GM21381 (cell line): ENCODE results near the gene MYD88.
"Not testable (repeated sequence)": the region's sequence is repeated elsewhere in the genome, so short reads cannot be mapped to it uniquely, and the experiment has no call there.

Experiments
- ATAC-seq: cut with Tn5 transposase; IDR thresholded peaks from one replicate; pipeline ENCODE4 v1.9.1; 2021; ENCODE audit warnings: mild to moderate bottlenecking, moderate library complexity; ENCODE audit not compliant: unreplicated experiment

Gene MYD88

DNA sequence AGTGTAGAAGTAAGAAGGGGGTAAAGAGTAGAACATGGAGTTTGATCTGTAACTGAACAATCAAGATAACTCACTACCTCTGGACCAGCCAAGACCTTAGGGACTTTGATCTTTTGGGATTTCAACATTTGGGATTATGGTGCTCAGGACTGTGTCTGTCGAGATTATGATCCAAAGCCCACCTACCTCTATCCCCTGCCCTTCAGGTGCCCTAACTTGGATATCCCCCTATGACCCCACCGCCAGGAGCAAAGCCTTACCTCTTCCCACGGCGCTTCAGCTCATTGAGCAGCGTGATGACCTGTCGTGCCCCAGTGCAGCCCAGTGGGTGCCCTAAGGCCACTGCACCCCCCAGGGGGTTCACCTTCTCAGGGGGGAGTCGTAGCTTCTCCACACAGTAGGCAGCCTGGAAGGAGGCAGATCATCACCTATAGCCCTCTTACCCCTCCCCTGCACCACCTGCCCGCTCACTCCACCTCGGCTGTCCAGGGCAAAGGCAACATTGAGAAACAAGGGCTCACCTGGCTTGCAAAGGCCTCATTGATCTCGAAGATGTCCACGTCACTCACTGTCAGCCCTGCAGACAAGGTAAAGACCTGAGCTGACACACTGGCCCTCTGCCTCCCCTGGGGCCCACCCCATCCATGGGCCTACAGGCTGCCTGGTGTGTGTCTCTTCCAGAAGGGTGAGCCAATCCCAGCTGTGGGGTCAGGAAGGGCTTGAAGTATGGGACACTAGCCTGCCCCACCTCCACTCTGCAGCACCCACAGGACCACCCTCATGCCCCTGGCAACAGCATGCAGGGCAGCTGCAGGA lies 12.9 kb upstream of the MYD88 start:
- no peak for ATAC-seq

DNA sequence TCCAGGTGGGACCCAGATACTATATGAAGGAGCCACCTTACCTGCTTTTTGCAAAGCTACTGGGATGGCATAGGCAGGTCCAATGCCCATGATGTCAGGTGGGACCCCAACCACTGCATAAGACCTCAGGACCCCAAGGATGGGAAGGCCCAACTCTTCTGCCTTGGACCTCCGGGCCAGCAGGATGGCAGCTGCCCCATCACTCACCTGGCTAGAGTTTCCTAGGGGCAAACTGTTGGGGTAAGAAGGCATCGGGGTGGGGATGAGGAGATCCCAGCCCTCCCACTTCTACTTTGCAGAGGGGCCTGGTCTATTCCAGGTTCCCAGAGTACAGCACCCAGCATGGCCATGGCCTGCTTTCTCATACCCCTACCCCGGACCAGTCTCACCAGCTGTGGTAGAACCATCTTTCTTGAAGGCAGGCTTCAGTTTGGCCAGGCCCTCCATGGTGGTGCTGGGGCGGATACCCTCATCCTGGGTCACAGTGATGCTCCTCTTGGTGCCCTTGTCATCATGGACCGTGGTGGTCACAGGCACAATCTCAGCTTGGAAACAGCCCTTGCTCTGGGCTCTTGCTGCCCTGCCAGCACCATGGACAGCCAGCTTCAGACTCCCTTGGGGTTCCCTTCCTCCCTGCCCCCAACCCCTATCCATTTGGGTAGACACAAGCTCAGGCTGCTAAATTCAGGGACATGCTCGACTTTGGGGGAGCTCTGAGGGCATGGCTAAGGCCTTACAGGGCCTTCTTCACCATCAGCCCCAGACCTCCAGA lies 12.2 kb upstream of the MYD88 start:
- no peak for ATAC-seq

- no peak for ATAC-seq
Measured at GRCh38 chr3:38127611-38128302, 10.7 kb upstream of the MYD88 start.

- no peak for ATAC-seq
Measured at GRCh38 chr3:38128303-38128655, 10.2 kb upstream of the MYD88 start.

GRCh38 chr3:38129058-38129457 lies 9.4 kb upstream of the MYD88 start:
- no peak for ATAC-seq

DNA sequence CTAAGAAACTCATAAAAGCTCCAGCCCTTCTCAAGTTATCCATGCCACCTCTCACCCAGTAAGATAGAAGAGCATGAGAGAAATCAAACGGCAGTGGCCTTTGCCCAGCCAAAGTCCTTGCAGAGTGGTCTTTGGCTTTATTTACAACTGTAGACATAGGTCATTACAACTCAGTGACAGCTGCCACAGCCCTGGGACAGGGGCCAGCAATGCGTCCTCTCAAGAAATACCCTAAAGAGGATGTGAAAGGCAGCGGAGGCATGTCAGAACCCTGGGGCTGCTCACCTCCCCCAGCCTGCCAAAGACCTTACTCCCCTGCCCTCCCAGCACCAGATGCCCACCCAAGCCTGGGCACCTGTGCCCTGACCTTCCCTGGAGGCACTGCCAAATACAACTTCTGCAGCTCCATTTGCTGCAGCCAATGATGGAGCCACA lies 7.8 kb upstream of the MYD88 start:
- no peak for ATAC-seq

- no peak for ATAC-seq
Measured at GRCh38 chr3:38131621-38132369, 6.7 kb upstream of the MYD88 start.

- no peak for ATAC-seq
Measured at GRCh38 chr3:38133209-38133556, 5.3 kb upstream of the MYD88 start.

- no peak for ATAC-seq
Measured at GRCh38 chr3:38133557-38134405, 4.7 kb upstream of the MYD88 start.

DNA sequence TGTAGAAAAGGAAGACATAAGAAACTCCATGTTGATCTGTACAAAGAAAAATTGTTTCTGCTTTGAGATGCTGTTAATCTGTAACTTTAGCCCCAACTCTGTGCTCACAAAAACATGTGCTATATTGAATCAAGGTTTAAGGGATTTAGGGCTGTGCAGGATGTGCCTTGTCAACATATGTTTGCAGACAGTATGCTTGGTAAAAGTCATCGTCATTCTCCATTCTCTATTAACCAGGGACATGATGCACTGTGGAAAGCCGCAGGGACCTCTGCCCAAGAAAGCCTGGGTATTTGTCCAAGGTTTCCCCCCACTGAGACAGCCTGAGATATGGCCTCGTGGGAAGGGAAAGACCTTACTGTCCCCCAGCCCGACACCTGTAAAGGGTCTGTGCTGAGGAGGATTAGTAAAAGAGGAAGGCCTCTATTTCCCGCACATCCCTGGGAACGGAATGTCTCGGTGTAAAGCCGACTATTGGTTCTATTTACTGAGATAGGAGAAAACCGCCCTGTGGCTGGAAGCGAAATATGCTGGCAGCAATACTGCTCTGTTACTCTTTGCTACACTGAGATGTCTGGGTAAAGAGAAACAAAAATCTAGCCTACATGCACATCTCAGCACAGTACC lies 3.8 kb upstream of the MYD88 start:
- not testable (repeated sequence) for ATAC-seq

GRCh38 chr3:38135621-38136277 lies 2.7 kb upstream of the MYD88 start:
- ATAC-seq, result not testable (repeated sequence)

DNA sequence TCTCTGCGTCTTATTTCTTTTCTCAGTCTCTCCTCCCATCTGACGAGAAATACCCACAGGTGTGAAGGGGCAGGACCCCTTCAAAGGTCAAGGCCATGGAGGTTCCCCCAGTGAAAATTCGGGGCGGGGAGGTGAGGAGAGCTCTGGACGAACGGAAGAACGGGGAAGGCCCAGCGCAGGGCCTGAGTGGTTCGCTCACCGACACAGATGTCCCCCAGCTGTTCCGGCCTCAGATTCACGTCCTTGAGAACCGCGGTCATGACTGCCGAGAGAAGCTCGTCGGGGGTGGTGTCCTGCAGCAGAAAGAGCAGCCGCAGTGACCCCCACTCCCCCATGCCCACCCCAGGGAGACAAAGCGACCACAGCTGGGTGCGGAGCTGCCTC lies 2.1 kb upstream of the MYD88 start:
- ATAC-seq, result no peak

DNA sequence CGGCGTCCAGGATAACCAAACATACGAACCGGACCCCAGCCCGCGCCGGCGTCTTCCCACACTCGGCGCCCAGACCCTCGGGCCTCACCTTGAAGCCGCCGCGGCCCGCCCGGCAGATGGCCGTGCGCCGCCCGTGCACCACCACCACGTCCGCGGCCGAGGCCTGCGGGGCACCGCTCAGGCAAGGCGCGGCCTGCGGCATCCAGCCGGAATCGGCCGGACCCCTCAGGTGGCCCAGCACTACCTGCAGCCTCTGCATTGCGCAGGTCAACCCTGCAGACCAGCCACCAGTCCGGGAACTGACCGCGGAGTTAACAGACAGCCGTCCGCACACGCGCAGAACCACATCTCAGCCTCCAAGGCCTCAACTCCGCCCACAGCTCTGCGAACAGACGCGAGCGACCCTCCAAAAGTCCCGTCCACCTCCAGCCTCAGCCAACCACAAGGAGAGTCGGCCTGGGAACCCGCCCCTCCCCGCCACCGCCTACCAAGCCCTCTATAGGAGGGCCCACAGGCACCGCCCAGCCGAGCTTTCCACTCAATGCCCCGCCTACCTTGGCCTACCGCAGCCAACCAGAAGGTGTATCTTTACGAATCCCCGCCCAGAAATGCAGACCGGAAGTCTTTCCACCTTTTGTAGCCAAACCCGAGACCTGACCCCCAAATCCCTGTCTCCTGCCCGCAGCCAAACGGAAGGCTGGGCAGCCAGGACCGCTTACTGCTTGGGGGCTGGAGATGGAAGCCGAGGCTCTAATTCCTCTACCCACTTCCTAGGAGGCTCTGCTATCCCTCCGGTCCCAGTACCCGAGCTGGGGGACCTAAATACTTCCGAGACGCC lies 1.5 kb upstream of the MYD88 start, which contains the start of gene ACAA1:
TSS of gene ACAA1 (minus strand) at position 351 of the 838 bp plus-strand sequence. CDS start at position 259, 92 bp downstream.
- ATAC-seq, result peak; percentile 87

DNA sequence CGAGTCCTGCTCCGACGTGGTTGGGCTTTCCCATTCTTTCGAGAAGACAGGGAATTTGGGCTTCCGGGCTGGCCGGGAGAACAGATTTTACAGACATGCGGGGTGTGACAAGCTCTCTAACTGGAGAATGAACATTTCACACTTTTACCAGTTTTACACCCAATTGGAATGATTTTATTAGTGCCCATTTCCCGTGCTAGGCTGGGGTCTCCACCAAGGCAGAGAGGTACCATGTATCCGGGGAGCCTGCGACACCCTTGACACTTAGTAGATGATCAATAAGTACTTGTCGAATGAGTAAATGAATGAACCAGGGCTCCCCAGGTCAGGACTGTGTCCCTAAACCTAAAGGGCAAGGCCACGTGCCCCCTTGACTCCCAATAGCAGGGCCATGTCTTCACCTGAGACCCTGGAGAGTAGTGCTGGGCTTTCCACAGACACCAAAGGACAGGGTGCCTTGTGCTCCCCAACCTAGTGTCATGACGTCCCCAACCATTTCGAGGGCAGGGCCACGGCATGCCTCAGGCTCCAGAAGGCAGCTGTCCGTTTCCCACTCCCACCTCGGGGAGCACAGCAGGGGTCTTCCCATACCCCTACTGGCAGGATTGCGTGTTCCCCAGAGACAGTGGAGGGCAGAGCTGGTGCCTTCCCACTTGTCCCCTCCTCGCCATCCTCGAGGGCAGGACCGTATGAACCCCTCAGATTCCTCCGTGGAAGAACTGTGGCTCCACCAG lies 679 bp upstream of the MYD88 start:
- ATAC-seq, result no peak

DNA sequence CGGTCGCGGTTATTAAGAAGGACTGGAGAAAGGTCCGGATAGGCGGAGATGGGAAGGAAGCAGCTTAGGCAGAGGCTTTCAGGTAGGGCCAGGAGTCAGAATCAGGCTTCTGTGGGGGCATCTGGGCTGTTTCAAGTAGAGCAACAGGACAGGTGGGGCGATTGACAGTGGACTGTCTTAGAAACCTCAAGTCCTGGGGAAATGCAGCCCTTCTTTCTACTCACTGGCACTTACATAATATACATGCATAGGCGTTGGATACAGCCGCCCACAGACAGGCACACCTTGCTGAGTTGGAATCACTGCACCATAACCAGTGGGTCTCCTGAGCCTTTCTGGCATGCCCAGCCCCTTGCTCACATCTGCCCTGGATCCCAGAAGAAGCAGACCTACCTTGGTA lies 730 bp downstream of the MYD88 start:
- ATAC-seq, result no peak

GRCh38 chr3:38139652-38140051 lies 1.2 kb downstream of the MYD88 start:
- no peak for ATAC-seq

- ATAC-seq, result no peak
Measured at GRCh38 chr3:38140326-38141172, 2.1 kb downstream of the MYD88 start.
